GM18505 (cell line): ENCODE results near the gene POLR3K.
"Not testable (repeated sequence)": the region's sequence is repeated elsewhere in the genome, so short reads cannot be mapped to it uniquely, and the experiment has no call there.

Experiments used
- ATAC-seq: cut with Tn5 transposase; IDR thresholded peaks from one replicate; pipeline ENCODE4 v1.9.1; 2021; ENCODE audit not compliant: unreplicated experiment
- POLR2A ChIP-seq: IDR thresholded peaks from 4 replicates; pipeline ENCODE4 v1.6.1; 2011; ENCODE audit warnings: borderline replicate concordance; ENCODE audit not compliant: insufficient read depth, insufficient read length; ENCODE audit errors: extremely low read depth

POLR3K gene

GRCh38 chr16:37511-37910 lies 15.9 kb downstream of the POLR3K start:
- no peak for TF ChIP-seq POLR2A
- ATAC-seq = no peak

- no peak for ATAC-seq
- no peak for TF ChIP-seq POLR2A
Measured at GRCh38 chr16:36336-36984, 16.9 kb downstream of the POLR3K start.

GRCh38 chr16:35678-36305 lies 17.6 kb downstream of the POLR3K start:
- ATAC-seq = no peak
- no peak for TF ChIP-seq POLR2A

GRCh38 chr16:35011-35677 lies 18.3 kb downstream of the POLR3K start:
- ATAC-seq = no peak
- no peak for TF ChIP-seq POLR2A

- TF ChIP-seq POLR2A = no peak
- ATAC-seq = no peak
Measured at GRCh38 chr16:34648-34987, 18.8 kb downstream of the POLR3K start.

GRCh38 chr16:33877-34647 lies 19.3 kb downstream of the POLR3K start:
- no peak for ATAC-seq
- TF ChIP-seq POLR2A = no peak

GRCh38 chr16:33154-33876 lies 20.1 kb downstream of the POLR3K start:
- ATAC-seq = not testable (repeated sequence)

GRCh38 chr16:30627-31026 lies 22.8 kb downstream of the POLR3K start:
- not testable (repeated sequence) for ATAC-seq

- peak; percentile 47 for ATAC-seq
Measured at GRCh38 chr16:25926-26348, 27.5 kb downstream of the POLR3K start.

- ATAC-seq = not testable (repeated sequence)
Measured at GRCh38 chr16:24151-24550, 29.3 kb downstream of the POLR3K start.

GRCh38 chr16:20886-21285 lies 32.5 kb downstream of the POLR3K start:
- not testable (repeated sequence) for ATAC-seq

GRCh38 chr16:17062-17765 lies 36.2 kb downstream of the POLR3K start:
- not testable (repeated sequence) for ATAC-seq

- not testable (repeated sequence) for ATAC-seq
Measured at GRCh38 chr16:10772-11171, 42.6 kb downstream of the POLR3K start.
